Stomach smooth muscle (tissue), 2 donors: ENCODE results near the gene ARL6IP1.
A peak's percentile ranks its signal among the peaks of the same experiment; 100 is the strongest.

Source experiments
- H3K27ac ChIP-seq: one replicate; pipeline ENCODE4 v1.7.0; 2013; ENCODE audit warnings: mild to moderate bottlenecking, low read length, inconsistent platforms
- H3K27me3 ChIP-seq, 2 donors: one replicate each; pipeline ENCODE4 v1.7.0; 2013; ENCODE audit warnings: low read length in 2 of 2; ENCODE audit not compliant: insufficient read depth in 2 of 2, control insufficient read depth in 1 of 2
- H3K36me3 ChIP-seq, 2 donors: one replicate each; pipeline ENCODE4 v1.7.0; 2013; ENCODE audit warnings: low read length in 2 of 2; ENCODE audit not compliant: control insufficient read depth in 2 of 2, insufficient read depth in 2 of 2
- H3K4me1 ChIP-seq: one replicate; pipeline ENCODE4 v1.7.0; 2013; ENCODE audit warnings: low read length; ENCODE audit not compliant: control insufficient read depth, insufficient read depth
- H3K4me3 ChIP-seq, 2 donors: one replicate each; pipeline ENCODE4 v1.7.0; 2013; ENCODE audit warnings: low read length in 2 of 2
- H3K9ac ChIP-seq, 2 donors: one replicate each; pipeline ENCODE4 v1.7.0; 2013; ENCODE audit warnings: low read length in 2 of 2, mild to moderate bottlenecking in 1 of 2
- H3K9me3 ChIP-seq, 2 donors: one replicate each; pipeline ENCODE4 v1.7.0; 2013; ENCODE audit warnings: low read length in 2 of 2; ENCODE audit not compliant: control insufficient read depth in 2 of 2
- donor health status: healthy.
- donor health status: Pancreatic carcinoma.

The ARL6IP1 gene

GRCh38 chr16:18801145-18801972 is at the start of gene ARL6IP1:
Gene ARL6IP1, minus strand, starts transcription at chr16:18801549. Its CDS starts 83 bp downstream, at chr16:18801466.
- Histone ChIP-seq H3K9me3 (no peaks in the 10 kb centered on the region), H3K27ac (peak within 1 kb of the TSS; percentile 86), H3K36me3 (peaks cover 1 to 2% of the 10 kb centered on the region in 2 donors), H3K9ac (peak within 1 kb of the TSS; percentile 90 to 91), H3K27me3 (no peaks in the 10 kb centered on the region), H3K4me1 (peaks cover 14% of the 10 kb centered on the region), H3K4me3 (peak within 1 kb of the TSS; percentile 91 to 92)

- H3K27ac ChIP-seq: no peak overlapping the region
- H3K9me3 ChIP-seq: no peaks in the 10 kb centered on the region
- H3K36me3 ChIP-seq: peaks cover 53 to 63% of the 10 kb centered on the region in 2 donors
- no peaks in the 10 kb centered on the region for H3K27me3 ChIP-seq
- H3K9ac ChIP-seq: no peak overlapping the region
- no peaks in the 10 kb centered on the region for H3K4me1 ChIP-seq
- no peak overlapping the region for H3K4me3 ChIP-seq
Measured at GRCh38 chr16:18846416-18846815, 45.1 kb upstream of the ARL6IP1 start.

GRCh38 chr16:18842565-18842964 is 41.2 kb upstream of the ARL6IP1 start:
- Histone ChIP-seq H3K9me3 (no peaks in the 10 kb centered on the region), H3K4me1 (no peaks in the 10 kb centered on the region), H3K27ac (no peak overlapping the region), H3K9ac (no peak overlapping the region), H3K36me3 (peaks cover 48 to 53% of the 10 kb centered on the region in 2 donors), H3K4me3 (no peak overlapping the region), H3K27me3 (no peaks in the 10 kb centered on the region)

- no peaks in the 10 kb centered on the region for H3K4me1 ChIP-seq
- no peaks in the 10 kb centered on the region for H3K9me3 ChIP-seq
- H3K27ac ChIP-seq: no peak overlapping the region
- no peaks in the 10 kb centered on the region for H3K27me3 ChIP-seq
- H3K4me3 ChIP-seq: no peak overlapping the region
- H3K9ac ChIP-seq: no peak overlapping the region
- peaks cover 50 to 53% of the 10 kb centered on the region in 2 donors for H3K36me3 ChIP-seq
Measured at GRCh38 chr16:18841833-18842525, 40.6 kb upstream of the ARL6IP1 start.

GRCh38 chr16:18839555-18839954 is 38.2 kb upstream of the ARL6IP1 start:
- no peaks in the 10 kb centered on the region for H3K4me1 ChIP-seq
- no peak overlapping the region for H3K9ac ChIP-seq
- no peak overlapping the region for H3K4me3 ChIP-seq
- no peaks in the 10 kb centered on the region for H3K27me3 ChIP-seq
- H3K9me3 ChIP-seq: no peaks in the 10 kb centered on the region
- peaks cover 50 to 60% of the 10 kb centered on the region in 2 donors for H3K36me3 ChIP-seq
- H3K27ac ChIP-seq: no peak overlapping the region

GRCh38 chr16:18836702-18837101 is 35.4 kb upstream of the ARL6IP1 start:
- Histone ChIP-seq H3K9ac (no peak overlapping the region), H3K4me1 (no peaks in the 10 kb centered on the region), H3K4me3 (no peak overlapping the region), H3K27me3 (no peaks in the 10 kb centered on the region), H3K27ac (no peak overlapping the region), H3K36me3 (peaks cover 60 to 67% of the 10 kb centered on the region in 2 donors), H3K9me3 (no peaks in the 10 kb centered on the region)

GRCh38 chr16:18834864-18835263 is 33.5 kb upstream of the ARL6IP1 start:
- H3K27ac ChIP-seq: no peak overlapping the region
- no peak overlapping the region for H3K4me3 ChIP-seq
- no peaks in the 10 kb centered on the region for H3K4me1 ChIP-seq
- no peaks in the 10 kb centered on the region for H3K9me3 ChIP-seq
- H3K27me3 ChIP-seq: no peaks in the 10 kb centered on the region
- peaks cover 63 to 73% of the 10 kb centered on the region in 2 donors for H3K36me3 ChIP-seq
- no peak overlapping the region for H3K9ac ChIP-seq

GRCh38 chr16:18833707-18834505 is 32.6 kb upstream of the ARL6IP1 start:
- Histone ChIP-seq H3K27me3 (no peaks in the 10 kb centered on the region), H3K4me1 (no peaks in the 10 kb centered on the region), H3K36me3 (peaks cover 63 to 77% of the 10 kb centered on the region in 2 donors), H3K9ac (no peak overlapping the region), H3K4me3 (no peak overlapping the region), H3K27ac (no peak overlapping the region), H3K9me3 (no peaks in the 10 kb centered on the region)

GRCh38 chr16:18832613-18833012 is 31.3 kb upstream of the ARL6IP1 start:
- Histone ChIP-seq H3K4me1 (no peaks in the 10 kb centered on the region), H3K9ac (no peak overlapping the region), H3K9me3 (no peaks in the 10 kb centered on the region), H3K27me3 (no peaks in the 10 kb centered on the region), H3K27ac (no peak overlapping the region), H3K4me3 (no peak overlapping the region), H3K36me3 (peaks cover 62 to 74% of the 10 kb centered on the region in 2 donors)

GRCh38 chr16:18832006-18832405 is 30.7 kb upstream of the ARL6IP1 start:
- no peaks in the 10 kb centered on the region for H3K4me1 ChIP-seq
- H3K4me3 ChIP-seq: no peak overlapping the region
- no peaks in the 10 kb centered on the region for H3K9me3 ChIP-seq
- no peak overlapping the region for H3K27ac ChIP-seq
- H3K36me3 ChIP-seq: peaks cover 58 to 68% of the 10 kb centered on the region in 2 donors
- H3K27me3 ChIP-seq: no peaks in the 10 kb centered on the region
- H3K9ac ChIP-seq: no peak overlapping the region
